CD4-positive, alpha-beta T cell treated with Interleukin-1 beta for 1 hour (primary cell): Measurements from ENCODE around the gene ZNF583.

Source experiments
- DNase-seq, 2 donors: peaks; one replicate each; pipeline ENCODE4 v3.0.0-alpha.2; 2020 to 2022

The ZNF583 gene

GRCh38 chr19:56403764-56404704 lies at the start of gene ZNF583:
Gene ZNF583, plus strand, starts transcription at chr19:56404332. Its CDS starts 2,783 bp downstream, at chr19:56407115.
- DNase-seq: peak; percentile 94

GRCh38 chr19:56355517-56355916 lies 48.6 kb upstream of the ZNF583 start:
- DNase-seq: no peak

- no peak for DNase-seq
Observed at GRCh38 chr19:56356944-56357343, 47.2 kb upstream of the ZNF583 start.

- no peak for DNase-seq
Observed at GRCh38 chr19:56360841-56361240, 43.3 kb upstream of the ZNF583 start.

GRCh38 chr19:56367829-56368711 lies 36.1 kb upstream of the ZNF583 start:
- DNase-seq: peak; percentile 79 to 94

- no peak for DNase-seq
Observed at GRCh38 chr19:56369886-56370676, 34.1 kb upstream of the ZNF583 start.

GRCh38 chr19:56372281-56372680 lies 31.9 kb upstream of the ZNF583 start:
- DNase-seq: no peak

- no peak for DNase-seq
Observed at GRCh38 chr19:56377105-56377924, 26.8 kb upstream of the ZNF583 start.

GRCh38 chr19:56383826-56384605 lies 20.1 kb upstream of the ZNF583 start:
- DNase-seq: no peak

- DNase-seq: peak; percentile 95 to 97
Observed at GRCh38 chr19:56393119-56394012, 10.8 kb upstream of the ZNF583 start, which contains the start of gene ZNF582. Gene ZNF582, minus strand, starts transcription at chr19:56393534. Its CDS starts 1,782 bp downstream, at chr19:56391752.

- no peak for DNase-seq
Observed at GRCh38 chr19:56398809-56399208, 5.3 kb upstream of the ZNF583 start.

GRCh38 chr19:56400485-56400884 lies 3.6 kb upstream of the ZNF583 start:
- DNase-seq: no peak

GRCh38 chr19:56403261-56403660 lies 871 bp upstream of the ZNF583 start:
- no peak for DNase-seq

- peak; percentile 7 to 21 for DNase-seq
Observed at GRCh38 chr19:56404705-56405056, 549 bp downstream of the ZNF583 start.

- no peak for DNase-seq
Observed at GRCh38 chr19:56405062-56405461, 930 bp downstream of the ZNF583 start.

- no peak for DNase-seq
Observed at GRCh38 chr19:56423276-56423984, 19.3 kb downstream of the ZNF583 start.

GRCh38 chr19:56423985-56424353 lies 19.8 kb downstream of the ZNF583 start:
- no peak for DNase-seq

GRCh38 chr19:56441206-56441792 lies 37.2 kb downstream of the ZNF583 start:
- DNase-seq: no peak

- no peak for DNase-seq
Observed at GRCh38 chr19:56474308-56474707, 70.2 kb downstream of the ZNF583 start.
